HS-27A (cell line): ENCODE data around the gene TCTN3.
"Not testable (repeated sequence)": the region's sequence is repeated elsewhere in the genome, so short reads cannot be mapped to it uniquely, and the experiment has no call there.

ENCODE experiments used
- DNase-seq: peaks from one replicate; pipeline ENCODE4 v3.0.0-alpha.2; 2012; ENCODE audit warnings: low read depth, missing footprints

Gene TCTN3

GRCh38 chr10:95693668-95694534 is at the start of gene TCTN3:
TSS of gene TCTN3 (minus strand) at chr10:95693927. CDS start at chr10:95693899, 28 bp downstream.
- DNase-seq, result peak; percentile 92

GRCh38 chr10:95742962-95743535 is 49.3 kb upstream of the TCTN3 start:
- no peak for DNase-seq

GRCh38 chr10:95742485-95742884 is 48.8 kb upstream of the TCTN3 start:
- no peak for DNase-seq

- no peak for DNase-seq
Observed at GRCh38 chr10:95741807-95742467, 48.2 kb upstream of the TCTN3 start.

- no peak for DNase-seq
Observed at GRCh38 chr10:95739056-95739455, 45.3 kb upstream of the TCTN3 start.

- not testable (repeated sequence) for DNase-seq
Observed at GRCh38 chr10:95732907-95733306, 39.2 kb upstream of the TCTN3 start.

- no peak for DNase-seq
Observed at GRCh38 chr10:95730233-95730632, 36.5 kb upstream of the TCTN3 start.

GRCh38 chr10:95729323-95730055 is 35.8 kb upstream of the TCTN3 start:
- DNase-seq, result no peak

GRCh38 chr10:95728526-95728925 is 34.8 kb upstream of the TCTN3 start:
- DNase-seq, result no peak

GRCh38 chr10:95722496-95722895 is 28.8 kb upstream of the TCTN3 start:
- not testable (repeated sequence) for DNase-seq

- DNase-seq, result not testable (repeated sequence)
Observed at GRCh38 chr10:95720745-95721144, 27.0 kb upstream of the TCTN3 start.

- no peak for DNase-seq
Observed at GRCh38 chr10:95716866-95717265, 23.1 kb upstream of the TCTN3 start.

- DNase-seq, result no peak
Observed at GRCh38 chr10:95716466-95716865, 22.7 kb upstream of the TCTN3 start.

GRCh38 chr10:95711492-95711891 is 17.8 kb upstream of the TCTN3 start:
- no peak for DNase-seq

GRCh38 chr10:95706990-95707389 is 13.3 kb upstream of the TCTN3 start:
- no peak for DNase-seq

GRCh38 chr10:95706573-95706972 is 12.8 kb upstream of the TCTN3 start:
- DNase-seq, result no peak

- no peak for DNase-seq
Observed at GRCh38 chr10:95698415-95698814, 4.7 kb upstream of the TCTN3 start.

GRCh38 chr10:95697429-95697828 is 3.7 kb upstream of the TCTN3 start:
- DNase-seq, result no peak

GRCh38 chr10:95694665-95695064 is 938 bp upstream of the TCTN3 start:
- no peak for DNase-seq

GRCh38 chr10:95693071-95693667 is 558 bp downstream of the TCTN3 start:
- no peak for DNase-seq

- no peak for DNase-seq
Observed at GRCh38 chr10:95691281-95691680, 2.4 kb downstream of the TCTN3 start.

- DNase-seq, result no peak
Observed at GRCh38 chr10:95688648-95689047, 5.1 kb downstream of the TCTN3 start.
